B cell (primary cell): ENCODE results near the gene KRTCAP2. TPM values are rescaled to one million over a fixed set of nuclear protein-coding genes. Genes with fewer than 3 reads are reported as not detected.
"Not testable (repeated sequence)": the region's sequence is repeated elsewhere in the genome, so short reads cannot be mapped to it uniquely, and the experiment has no call there.

Source experiments
- ATAC-seq: fragments of 200-7000 bp; cut with Tn5 transposase; one replicate; pipeline ENCODE4 v1.10.0; 2021; ENCODE audit warnings: low read depth, mild to moderate bottlenecking, moderate number of reproducible peaks, moderate library complexity
- CTCF ChIA-PET: fragments of 350-600 bp; sonication (Branson Sonifier 250); formaldehyde crosslinking; loops from one replicate; lab custom pipeline; 2021; ENCODE audit warnings: antibody characterized with exemption, inconsistent platforms; lab: Charles Lee
- POLR2A ChIA-PET: fragments of 350-600 bp; sonication (Branson Sonifier 250); formaldehyde crosslinking; loops from one replicate; lab custom pipeline; 2021; ENCODE audit warnings: antibody characterized with exemption; lab: Charles Lee
- DNase-seq: peaks from one replicate; pipeline ENCODE4 v3.0.0; 2013
- H2AFZ ChIP-seq: 2 replicates; pipeline ENCODE4 v1.6.1; 2012; ENCODE audit warnings: mild to moderate bottlenecking, low read depth, low read length; ENCODE audit not compliant: insufficient read depth, poor library complexity, severe bottlenecking
- H3K27ac ChIP-seq, 2 donors: 1 replicate in 1 of 2; 2 replicates in 1 of 2; pipeline ENCODE4 v1.5.1; 2012 to 2013; ENCODE audit warnings: low read length in 2 of 2, mild to moderate bottlenecking in 2 of 2, moderate library complexity in 1 of 2
- H3K27me3 ChIP-seq, 4 experiments: fragments of 200-600 bp in 1 of 4; sonication (generic) in 1 of 4; replicated peaks in 1 of 4; 1 replicate in 2 of 4; 2 replicates in 2 of 4; pipeline versions ENCODE4 v1.6.1 to v1.7.0; 2013 to 2016; ENCODE audit warnings: low read length in 3 of 4, mild to moderate bottlenecking in 2 of 4, mixed read lengths in 1 of 4, moderate library complexity in 1 of 4; ENCODE audit not compliant: insufficient read depth in 4 of 4, control insufficient read depth in 3 of 4; ENCODE audit errors: control extremely low read depth in 1 of 4
- H3K36me3 ChIP-seq, 2 experiments: replicated peaks in 1 of 2; 1 replicate in 1 of 2; 2 replicates in 1 of 2; pipeline versions ENCODE4 v1.6.1 to v1.7.1; 2013; ENCODE audit warnings: low read length in 1 of 2; ENCODE audit not compliant: insufficient read depth in 2 of 2, control insufficient read depth in 1 of 2; ENCODE audit errors: control extremely low read depth in 1 of 2, extremely low read depth in 1 of 2
- H3K4me1 ChIP-seq, 2 donors: fragments of 200-600 bp in 1 of 2; sonication (generic) in 1 of 2; 1 replicate in 1 of 2; 2 replicates in 1 of 2; pipeline versions ENCODE4 v1.5.1 to v1.6.1; 2013 to 2017; ENCODE audit warnings: low read length in 2 of 2; ENCODE audit not compliant: control insufficient read depth in 2 of 2, insufficient read depth in 2 of 2
- H3K4me2 ChIP-seq: replicated peaks from 2 replicates; pipeline ENCODE3; 2012; ENCODE audit warnings: mild to moderate bottlenecking, low read depth, low read length; ENCODE audit not compliant: poor library complexity, severe bottlenecking
- H3K4me3 ChIP-seq, 5 experiments: fragments of 200-600 bp in 1 of 5; sonication (generic) in 1 of 5; 1 replicate in 3 of 5; 2 replicates in 2 of 5; pipeline versions ENCODE4 v1.5.1 to v1.7.0; 2011 to 2016; ENCODE audit warnings: low read length in 4 of 5, mild to moderate bottlenecking in 4 of 5, low read depth in 2 of 5, control low read depth in 1 of 5, moderate library complexity in 1 of 5; ENCODE audit not compliant: insufficient read depth in 1 of 5; ENCODE audit errors: control extremely low read depth in 1 of 5, extremely low read depth in 1 of 5
- H3K79me2 ChIP-seq: fragments of 200-600 bp; sonication (generic); one replicate; pipeline ENCODE4 v1.6.0; 2016; ENCODE audit warnings: low read length; ENCODE audit not compliant: control insufficient read depth, insufficient read depth
- H3K9ac ChIP-seq: fragments of 200-600 bp; sonication (generic); 2 replicates; pipeline ENCODE4 v1.6.1; 2017; ENCODE audit warnings: mild to moderate bottlenecking, low read length, moderate library complexity
- H3K9me3 ChIP-seq, 3 donors: one replicate each; pipeline versions ENCODE4 v1.6.1 to v1.7.1; 2013; ENCODE audit warnings: low read length in 2 of 3; ENCODE audit not compliant: control insufficient read depth in 2 of 3, insufficient read depth in 1 of 3; ENCODE audit errors: control extremely low read depth in 1 of 3
- H4K20me1 ChIP-seq: 2 replicates; pipeline ENCODE4 v1.6.0; 2012; ENCODE audit warnings: mild to moderate bottlenecking, low read length; ENCODE audit not compliant: insufficient read depth, control insufficient read depth, poor library complexity, severe bottlenecking
- H3K27ac Mint-ChIP-seq: one replicate; pipeline ENCODE4 v1.8.0; 2021; ENCODE audit warnings: mixed read lengths
- H3K27me3 Mint-ChIP-seq: one replicate; pipeline ENCODE4 v1.8.0; 2021; ENCODE audit warnings: mixed read lengths
- H3K4me1 Mint-ChIP-seq: one replicate; pipeline ENCODE4 v1.8.0; 2021; ENCODE audit warnings: mixed read lengths
- H3K4me3 Mint-ChIP-seq: one replicate; pipeline ENCODE4 v1.8.0; 2021; ENCODE audit warnings: mixed read lengths
- H3K9me3 Mint-ChIP-seq: one replicate; pipeline ENCODE4 v1.8.0; 2022; ENCODE audit warnings: mixed read lengths; ENCODE audit not compliant: insufficient read depth
- WGBS: methylation state at CpG from one replicate; pipeline ENCODE4 v1.1.5; 2013; ENCODE audit warnings: missing lambda C conversion rate; ENCODE audit not compliant: insufficient coverage; 5-methylcytosine and 5-hydroxymethylcytosine counted together
- intact Hi-C: fragments of 100-400 bp; cut with micrococcal nuclease; formaldehyde crosslinking; loops from one replicate; pipeline ENCODE4 v1.10.0; 2022
- polyA plus RNA-seq: library from polyadenylated mRNA; depleted of rRNA; stranded (reverse); fragments of >200 nt; gene quantifications from 2 replicates; pipeline ENCODE4 v1.2.3, GENCODE V29; 2012
- total RNA-seq, 2 donors: library from RNA; stranded (reverse); fragments of 120-200 nt in 1 of 2; gene quantifications; 1 replicate in 1 of 2; 2 replicates in 1 of 2; pipeline versions ENCODE4 v1.2.3 to v1.2.4, GENCODE V29; 2013 to 2022

KRTCAP2 gene
- total and polyA plus RNA-seq, 2 donors (not counting 1 experiment from before 2014, with no cell fraction given): 151 to 259 TPM

DNA sequence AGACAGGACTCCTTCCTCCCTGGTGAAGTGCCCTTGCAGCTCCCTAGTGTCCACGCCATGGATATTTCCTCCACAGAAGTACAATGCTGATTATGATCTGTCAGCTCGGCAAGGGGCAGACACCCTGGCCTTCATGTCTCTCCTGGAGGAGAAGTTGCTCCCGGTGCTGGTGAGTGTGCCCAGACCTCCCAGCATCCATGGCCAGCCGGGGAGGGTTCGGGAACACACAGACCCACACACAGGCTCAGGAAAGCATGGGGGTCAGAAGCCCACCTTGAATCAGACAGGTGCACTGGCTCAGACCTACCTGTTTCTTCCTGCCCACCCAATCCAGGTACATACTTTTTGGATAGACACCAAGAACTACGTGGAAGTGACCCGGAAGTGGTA lies 38.9 kb upstream of the KRTCAP2 start:
- H3K27ac ChIP-seq, H2AFZ ChIP-seq, H3K9ac ChIP-seq, H3K79me2 ChIP-seq, POLR2A ChIA-PET, ATAC-seq, H3K27ac Mint-ChIP-seq, H4K20me1 ChIP-seq, H3K4me3 ChIP-seq, H3K4me3 Mint-ChIP-seq, H3K9me3 ChIP-seq, H3K4me2 ChIP-seq, DNase-seq, H3K27me3 ChIP-seq, H3K36me3 ChIP-seq, H3K9me3 Mint-ChIP-seq, intact Hi-C loops, H3K27me3 Mint-ChIP-seq: not testable (repeated sequence)
- peaks cover 17% of the 10 kb centered on the region for H3K4me1 Mint-ChIP-seq
- CTCF ChIA-PET: interaction anchor here (0.6 to 8.7 kb wide), 3 partner anchors 14 to 439 kb away, joined by 3 to 189 read pairs (median 3); no protein-coding TSS in a partner anchor
- peaks cover 19 to 22% of the 10 kb centered on the region in 2 donors for H3K4me1 ChIP-seq
- WGBS: 96% methylated on average over 5 of the region's 7 CpGs

GRCh38 chr1:155211381-155212050 lies 38.4 kb upstream of the KRTCAP2 start:
- H3K4me3 Mint-ChIP-seq, H3K27ac ChIP-seq, DNase-seq, H3K27me3 Mint-ChIP-seq, H4K20me1 ChIP-seq, H3K9me3 Mint-ChIP-seq, H3K9me3 ChIP-seq, H3K27ac Mint-ChIP-seq, H3K9ac ChIP-seq, H3K4me2 ChIP-seq, H3K79me2 ChIP-seq, H3K36me3 ChIP-seq, intact Hi-C loops, H3K27me3 ChIP-seq, POLR2A ChIA-PET, H2AFZ ChIP-seq, ATAC-seq: not testable (repeated sequence)
- CTCF ChIA-PET: interaction anchor here (0.5 to 8.7 kb wide), 3 partner anchors 14 to 348 kb away, joined by 3 to 189 read pairs (median 4); no protein-coding TSS in a partner anchor
- WGBS: 96% methylated on average over 12 of the region's 13 CpGs
- H3K4me1 Mint-ChIP-seq: peaks cover 22% of the 10 kb centered on the region
- Histone ChIP-seq H3K4me3 (peak overlapping the region in 1 of 5 experiments; percentile 61), H3K4me1 (peaks cover 21 to 26% of the 10 kb centered on the region in 2 donors)
